ENCODE measurements around the gene PTCH2.
A peak's percentile ranks its signal among the peaks of the same experiment; 100 is the strongest.
"Not testable (repeated sequence)": the region's sequence is repeated elsewhere in the genome, so short reads cannot be mapped to it uniquely, and the experiment has no call there.

Gene PTCH2

GRCh38 chr1:44842862-44843655 lies at the start of gene PTCH2:
TSS of gene PTCH2 (minus strand) at chr1:44843253. CDS start at chr1:44842932, 321 bp downstream.
- peak; percentile 67 to 95 for DNase-seq

DNA sequence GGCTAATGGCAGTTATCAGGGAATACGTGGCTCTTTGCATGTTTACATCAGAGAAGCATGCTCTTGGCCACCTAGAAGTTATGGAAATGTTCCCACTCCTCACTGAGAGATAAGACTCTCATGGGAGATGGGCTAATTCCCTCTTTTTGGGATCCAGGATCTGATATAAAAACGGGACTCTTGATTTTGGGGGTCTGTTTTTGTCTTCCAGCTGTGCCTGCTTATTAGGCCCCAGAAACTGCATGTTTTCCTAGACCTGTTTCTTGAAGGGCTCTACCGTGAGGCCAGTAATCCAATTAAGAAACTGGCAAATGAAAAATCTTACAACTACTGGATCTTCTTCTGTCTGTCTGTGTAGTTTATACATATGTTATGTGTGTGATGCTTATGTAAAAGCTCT lies 47.0 kb upstream of the PTCH2 start:
- DNase-seq, result peak in 1 of 2 experiments; percentile 5

DNA sequence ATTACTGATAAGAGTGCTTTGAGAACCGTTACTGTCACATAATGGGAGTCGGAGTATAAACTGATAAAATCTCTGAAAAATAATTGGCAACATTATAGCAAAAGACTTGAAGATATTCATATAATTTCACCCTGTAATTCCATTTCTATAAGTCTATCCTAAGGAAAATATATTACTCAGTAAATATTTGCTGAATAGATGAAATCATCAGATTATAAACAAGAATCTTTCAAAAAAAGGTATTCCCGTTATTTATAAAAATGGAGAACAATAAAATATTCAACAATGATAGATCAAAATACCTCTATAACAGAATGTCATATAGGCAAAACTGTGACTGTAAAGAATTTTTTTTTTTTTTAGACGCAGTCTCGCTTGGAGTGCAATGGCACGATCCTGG lies 42.4 kb upstream of the PTCH2 start:
- DNase-seq, result no peak

GRCh38 chr1:44884746-44885145 lies 41.7 kb upstream of the PTCH2 start:
- no peak for DNase-seq

GRCh38 chr1:44881011-44881632 lies 38.1 kb upstream of the PTCH2 start:
- DNase-seq, result no peak

DNA sequence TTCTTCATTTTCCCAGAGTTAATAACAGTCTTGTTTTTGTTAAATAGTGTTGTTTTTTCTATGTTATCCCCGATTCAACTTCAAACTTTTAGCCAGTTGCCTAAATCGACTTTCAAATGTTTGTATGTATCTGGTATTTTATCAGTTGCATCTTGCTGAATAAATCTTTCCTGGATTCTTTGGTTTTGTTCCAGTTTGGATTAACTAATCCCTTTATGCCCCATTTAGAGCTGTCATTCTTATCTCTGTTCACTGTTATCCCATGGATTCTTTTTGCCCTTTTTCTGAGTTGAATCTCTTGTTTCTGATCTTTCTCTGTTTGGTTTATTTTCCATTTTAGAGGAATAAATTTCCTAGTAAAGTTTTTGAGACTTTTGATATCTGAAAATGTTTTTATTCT lies 31.1 kb upstream of the PTCH2 start:
- no peak for DNase-seq

DNA sequence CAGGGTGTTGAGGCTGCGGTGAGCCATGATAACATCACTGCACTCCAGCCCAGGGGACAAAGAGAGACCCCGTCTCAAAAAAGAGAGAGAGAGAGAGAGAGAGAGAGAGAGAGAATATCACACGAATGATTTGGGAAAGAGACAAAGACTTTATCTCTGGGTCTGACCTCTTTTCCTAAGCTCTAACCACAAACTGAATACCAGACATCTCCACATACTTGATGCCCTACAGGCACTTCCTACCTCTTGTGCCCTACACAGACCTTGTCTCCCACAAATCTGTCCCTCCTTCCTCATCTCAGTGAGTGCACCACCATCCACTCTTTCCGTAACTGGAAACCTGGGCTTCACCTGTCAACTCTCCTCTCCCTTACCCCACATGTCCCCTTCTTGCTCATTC lies 27.0 kb upstream of the PTCH2 start:
- DNase-seq, result no peak

DNA sequence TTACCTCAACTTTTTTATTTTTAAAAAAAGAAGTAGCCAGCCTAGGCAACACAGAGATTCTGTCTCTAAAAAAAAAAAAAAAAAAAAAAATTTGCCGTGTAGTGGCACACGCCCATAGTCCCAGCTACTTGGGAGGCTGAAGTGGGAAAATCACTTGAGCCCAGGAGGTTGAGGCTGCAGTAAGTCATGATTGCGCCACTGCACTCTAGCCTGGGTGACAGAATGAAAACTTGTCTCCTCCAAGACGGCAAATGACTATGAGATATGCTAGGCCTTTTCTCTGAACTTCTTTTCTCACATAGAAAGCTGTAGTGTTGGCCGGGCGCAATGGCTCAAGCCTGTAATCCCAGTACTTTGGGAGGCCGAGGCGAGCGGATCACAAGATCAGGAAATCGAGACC lies 24.7 kb upstream of the PTCH2 start:
- no peak for DNase-seq

DNA sequence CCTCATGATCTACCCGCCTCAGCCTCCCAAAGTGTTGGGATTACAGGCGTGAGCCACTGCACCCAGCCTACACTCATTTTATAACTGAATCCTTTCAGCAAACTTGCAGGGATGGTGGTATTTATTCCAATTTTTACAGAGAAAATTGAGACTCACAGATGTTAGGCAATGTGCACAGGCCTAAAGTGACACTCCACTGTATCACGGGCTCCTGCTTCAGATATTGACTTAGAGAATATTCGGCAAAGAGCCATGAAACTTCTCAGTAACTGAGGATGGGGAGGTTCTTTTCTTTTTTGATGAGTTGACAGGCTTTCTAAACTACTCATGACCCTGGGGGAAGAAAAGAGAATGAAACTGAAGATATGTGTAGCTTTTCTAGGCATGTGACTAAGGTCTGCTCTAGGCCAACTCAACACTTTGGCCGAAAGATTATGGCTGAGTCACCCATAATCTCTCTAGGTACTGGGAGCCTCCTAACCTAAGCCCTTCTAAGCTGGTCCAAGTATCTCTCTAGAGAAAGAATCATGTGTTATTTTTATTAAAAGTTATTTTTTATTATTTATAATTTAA lies 19.9 kb upstream of the PTCH2 start:
- no peak for DNase-seq

DNA sequence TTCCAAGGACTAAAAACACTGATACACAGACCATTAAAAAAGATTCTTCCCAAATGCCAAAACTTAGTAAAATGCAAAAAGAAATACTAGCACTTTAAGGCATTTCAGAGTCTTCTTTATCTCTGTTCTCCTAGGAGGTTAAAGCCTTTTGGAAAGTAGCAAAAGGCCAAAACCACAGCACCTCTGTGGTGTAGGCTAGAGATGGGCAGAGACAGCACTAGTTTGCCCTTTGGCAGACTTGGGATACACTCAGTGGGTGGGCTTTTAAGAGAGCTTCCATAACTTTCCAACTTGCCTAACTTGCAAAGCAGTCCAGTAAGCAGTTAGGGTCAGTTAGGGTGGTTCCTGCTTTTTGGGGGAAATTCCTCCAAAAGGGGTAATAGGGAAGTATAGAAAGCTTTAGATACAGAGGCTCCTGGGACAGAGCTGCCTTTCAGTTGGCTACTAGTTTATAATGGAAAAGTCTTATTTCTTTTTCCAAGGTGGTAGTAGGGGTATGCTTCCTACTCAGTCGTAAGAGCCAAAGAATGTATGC lies 17.9 kb upstream of the PTCH2 start:
- no peak for DNase-seq

DNA sequence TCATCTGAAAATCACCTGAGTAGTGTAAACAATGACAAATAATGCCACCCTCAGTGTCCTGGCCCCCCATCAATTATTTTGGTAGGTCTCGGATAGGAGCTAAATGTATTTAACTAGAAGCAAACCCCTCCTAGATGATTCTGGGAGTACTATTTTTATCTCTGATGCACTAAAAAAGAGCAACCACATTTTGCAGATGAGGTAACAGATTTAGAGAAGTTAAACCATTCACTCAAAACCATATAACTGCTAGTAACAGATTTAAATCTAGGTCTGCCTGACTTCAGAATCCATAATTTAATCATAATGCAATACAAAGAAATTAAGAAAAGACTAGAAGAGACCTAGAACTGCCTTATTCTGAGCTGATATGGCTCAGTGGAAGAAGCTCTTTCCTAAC lies 17.3 kb upstream of the PTCH2 start:
- DNase-seq, result no peak

- DNase-seq, result no peak
Observed at GRCh38 chr1:44857446-44857845, 14.4 kb upstream of the PTCH2 start.

- no peak for DNase-seq
Observed at GRCh38 chr1:44855742-44856141, 12.7 kb upstream of the PTCH2 start.

- DNase-seq, result no peak
Observed at GRCh38 chr1:44854970-44855369, 11.9 kb upstream of the PTCH2 start.

DNA sequence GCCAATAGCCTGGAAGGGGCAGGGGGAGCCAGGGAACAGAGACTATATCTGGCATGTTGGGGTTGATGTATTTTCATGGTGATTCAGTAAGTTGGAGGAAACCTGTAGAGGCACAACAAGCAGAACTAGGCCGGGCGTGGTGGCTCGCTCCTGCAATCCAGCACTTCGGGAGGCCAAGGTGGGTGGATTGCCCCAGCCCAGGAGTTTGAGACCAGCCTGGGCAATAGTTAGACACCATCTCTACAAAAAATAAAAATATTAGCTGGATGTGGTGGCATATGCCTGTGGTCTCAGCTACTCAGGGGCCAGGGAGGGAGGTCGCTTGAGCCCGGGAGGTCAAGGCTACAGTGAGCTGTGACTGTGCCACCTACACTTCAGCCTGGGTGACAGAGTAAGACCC lies 10.1 kb upstream of the PTCH2 start:
- DNase-seq, result no peak

- DNase-seq, result no peak
Observed at GRCh38 chr1:44851308-44851707, 8.3 kb upstream of the PTCH2 start.

GRCh38 chr1:44849575-44850132 lies 6.6 kb upstream of the PTCH2 start:
- no peak for DNase-seq

- DNase-seq, result no peak
Observed at GRCh38 chr1:44848456-44849181, 5.6 kb upstream of the PTCH2 start.

DNA sequence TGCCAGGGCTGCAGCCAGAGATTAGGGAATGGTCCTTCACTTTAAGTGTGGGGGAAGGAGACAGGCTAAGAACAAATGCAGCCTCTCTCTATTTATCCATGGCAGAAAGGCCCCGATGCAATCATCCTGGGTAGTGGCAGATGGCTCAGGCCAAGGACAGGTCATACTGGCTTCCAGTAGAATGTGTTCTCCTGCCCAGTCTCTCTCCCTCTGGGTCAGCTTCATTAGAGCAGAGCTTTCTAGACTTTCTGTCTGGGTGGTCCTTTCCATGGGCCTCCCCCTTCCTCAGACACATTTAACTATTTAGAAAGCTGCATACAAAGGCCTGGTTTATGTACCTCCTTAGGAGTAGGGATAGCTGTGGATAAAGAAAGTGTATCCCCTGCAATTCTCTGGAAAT lies 4.8 kb upstream of the PTCH2 start:
- no peak for DNase-seq

- no peak for DNase-seq
Observed at GRCh38 chr1:44846985-44847384, 3.9 kb upstream of the PTCH2 start.

DNA sequence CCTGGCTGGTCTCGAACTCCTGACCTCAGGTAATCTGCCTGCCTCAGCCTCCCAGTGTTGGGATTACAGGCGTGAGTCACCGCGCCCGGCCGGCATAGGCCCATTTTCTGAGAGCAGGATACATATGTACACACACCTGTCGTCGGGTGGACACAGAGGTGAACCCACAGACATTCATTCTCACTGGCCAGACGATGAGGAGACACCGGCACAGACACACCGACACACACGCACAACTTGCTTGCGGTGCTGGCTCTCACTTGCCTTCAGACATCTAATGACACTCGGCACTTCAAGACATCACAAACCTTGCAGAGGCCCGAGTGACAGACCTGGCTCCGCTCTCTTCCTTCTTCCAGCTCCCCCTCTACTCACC lies 579 bp downstream of the PTCH2 start:
- DNase-seq, result peak in 1 of 2 experiments; percentile 36

GRCh38 chr1:44839576-44839975 lies 3.5 kb downstream of the PTCH2 start:
- no peak for DNase-seq

DNA sequence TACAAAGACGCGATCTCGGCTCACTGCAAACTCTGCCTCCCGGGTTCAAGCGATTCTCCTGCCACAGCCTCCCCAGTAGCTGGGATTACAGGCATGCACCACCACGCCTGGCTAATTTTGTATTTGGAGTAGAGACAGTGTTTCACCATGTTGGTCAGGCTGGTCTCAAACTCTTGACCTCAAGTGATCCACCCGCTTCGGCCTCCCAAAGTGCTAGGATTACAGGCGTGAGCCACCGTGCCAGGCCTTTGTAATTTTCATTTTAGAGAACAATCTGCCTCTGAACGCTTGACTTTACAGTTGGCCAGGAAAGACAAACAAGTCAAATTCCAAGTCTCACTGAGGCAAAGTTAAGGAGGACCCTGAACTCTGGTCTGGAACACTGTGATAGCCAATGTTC lies 4.8 kb downstream of the PTCH2 start:
- DNase-seq, result not testable (repeated sequence)
